Keratinocyte (primary cell): ENCODE data around the gene PRSS8. TPM values are rescaled to one million over a fixed set of nuclear protein-coding genes. Genes with fewer than 3 reads are reported as not detected.

Source experiments
- DNase-seq: peaks from one replicate; pipeline ENCODE4 v3.0.0-alpha.2; 2011; ENCODE audit warnings: low read depth, missing footprints, low spot score
- FAIRE-seq: peaks from 2 replicates; lab custom pipeline; 2011; peaks lifted over from hg19 to GRCh38; lab: Jason Lieb, UNC
- H2AFZ ChIP-seq: 2 replicates; pipeline ENCODE4 v1.6.0; 2012; ENCODE audit warnings: low read length, control low read depth, inconsistent platforms; ENCODE audit not compliant: control insufficient read depth
- H3K27ac ChIP-seq: 2 replicates; pipeline ENCODE4 v1.5.1; 2011; ENCODE audit warnings: low read length; ENCODE audit not compliant: control insufficient read depth, insufficient read depth
- H3K27me3 ChIP-seq: 3 replicates; pipeline ENCODE4 v1.6.0; 2011; ENCODE audit warnings: low read length; ENCODE audit not compliant: control insufficient read depth, insufficient read depth; ENCODE audit errors: extremely low read depth
- H3K36me3 ChIP-seq, 2 experiments: 2 replicates in 1 of 2; 3 replicates in 1 of 2; pipeline ENCODE4 v1.5.1; 2011; ENCODE audit warnings: low read length in 2 of 2, mild to moderate bottlenecking in 1 of 2; ENCODE audit not compliant: control insufficient read depth in 2 of 2, insufficient read depth in 2 of 2; ENCODE audit errors: extremely low read depth in 1 of 2
- H3K4me1 ChIP-seq: 3 replicates; pipeline ENCODE4 v1.5.1; 2011; ENCODE audit warnings: low read length; ENCODE audit not compliant: control insufficient read depth, insufficient read depth; ENCODE audit errors: extremely low read depth
- H3K4me2 ChIP-seq: 3 replicates; pipeline ENCODE4 v1.6.0; 2011; ENCODE audit warnings: low read depth, low read length; ENCODE audit not compliant: control insufficient read depth, insufficient read depth; ENCODE audit errors: extremely low read depth
- H3K4me3 ChIP-seq, 3 experiments: fragments of 200-600 bp in 1 of 3; sonication (generic) in 1 of 3; 2 replicates in 2 of 3; 3 replicates in 1 of 3; pipeline ENCODE4 v1.5.1; 2011 to 2016; ENCODE audit warnings: low read length in 3 of 3, mild to moderate bottlenecking in 3 of 3, control low read depth in 2 of 3, inconsistent platforms in 1 of 3, low read depth in 1 of 3, mixed read lengths in 1 of 3, mixed run types in 1 of 3, moderate library complexity in 1 of 3; ENCODE audit not compliant: control insufficient read depth in 2 of 3, insufficient read depth in 2 of 3; ENCODE audit errors: extremely low read depth in 1 of 3
- H3K79me2 ChIP-seq: 2 replicates; pipeline ENCODE4 v1.6.0; 2012; ENCODE audit warnings: low read length; ENCODE audit not compliant: control insufficient read depth, insufficient read depth
- H3K9ac ChIP-seq: 3 replicates; pipeline ENCODE4 v1.6.0; 2011; ENCODE audit warnings: low read length; ENCODE audit not compliant: control insufficient read depth, insufficient read depth; ENCODE audit errors: extremely low read depth
- H3K9me1 ChIP-seq: 3 replicates; pipeline ENCODE4 v1.6.0; 2011; ENCODE audit warnings: low read length; ENCODE audit not compliant: control insufficient read depth, insufficient read depth; ENCODE audit errors: extremely low read depth
- H3K9me3 ChIP-seq: 2 replicates; pipeline ENCODE4 v1.5.1; 2012; ENCODE audit warnings: low read depth, low read length; ENCODE audit not compliant: control insufficient read depth
- H4K20me1 ChIP-seq: 3 replicates; pipeline ENCODE4 v1.6.0; 2011; ENCODE audit warnings: low read length; ENCODE audit not compliant: control insufficient read depth, insufficient read depth; ENCODE audit errors: extremely low read depth
- EZH2 ChIP-seq: IDR thresholded peaks from one replicate; pipeline ENCODE4 v1.6.1; 2012; ENCODE audit warnings: inconsistent platforms, mild to moderate bottlenecking, low read length, moderate library complexity
- dilution Hi-C: fragments of 300-500 bp; cut with MboI; formaldehyde crosslinking; loops from one replicate; pipeline ENCODE4 v1.7.0; 2020; ENCODE audit warnings: low sequenced_read_pairs; ENCODE audit not compliant: extremely low pct_ligation_motif_present
- polyA plus RNA-seq, 5 experiments: library from polyadenylated mRNA; depleted of rRNA in 3 of 5; stranded (reverse) in 3 of 5; stranded (forward) in 1 of 5; unstranded in 1 of 5; fragments of >200 nt; gene quantifications; 1 replicate in 1 of 5; 2 replicates in 3 of 5; 3 replicates in 1 of 5; pipeline versions ENCODE4 v1.2.1 to v1.2.3, GENCODE V29; 2011 to 2012; ENCODE audit warnings: missing spikeins in 2 of 5, low read depth in 1 of 5, low replicate concordance in 1 of 5
- TF ChIP-seq, protein P1 (sequence below), 3 experiments: IDR thresholded peaks in 1 of 3; conservative IDR thresholded peaks in 1 of 3; optimal IDR thresholded peaks in 1 of 3; 2 replicates in 2 of 3; 3 replicates in 1 of 3; pipeline versions ENCODE3 to v1.5.1; 2011; ENCODE audit warnings: low read length in 3 of 3, mild to moderate bottlenecking in 3 of 3, moderate library complexity in 2 of 3, control low read depth in 1 of 3, inconsistent platforms in 1 of 3; ENCODE audit not compliant: insufficient read depth in 2 of 3; ENCODE audit errors: extremely low read depth in 1 of 3

PRSS8 gene
- polyA plus RNA-seq, 1 donor (not counting 4 experiments of a cell fraction or from before 2014, with no cell fraction given): 31.2 TPM

DNA sequence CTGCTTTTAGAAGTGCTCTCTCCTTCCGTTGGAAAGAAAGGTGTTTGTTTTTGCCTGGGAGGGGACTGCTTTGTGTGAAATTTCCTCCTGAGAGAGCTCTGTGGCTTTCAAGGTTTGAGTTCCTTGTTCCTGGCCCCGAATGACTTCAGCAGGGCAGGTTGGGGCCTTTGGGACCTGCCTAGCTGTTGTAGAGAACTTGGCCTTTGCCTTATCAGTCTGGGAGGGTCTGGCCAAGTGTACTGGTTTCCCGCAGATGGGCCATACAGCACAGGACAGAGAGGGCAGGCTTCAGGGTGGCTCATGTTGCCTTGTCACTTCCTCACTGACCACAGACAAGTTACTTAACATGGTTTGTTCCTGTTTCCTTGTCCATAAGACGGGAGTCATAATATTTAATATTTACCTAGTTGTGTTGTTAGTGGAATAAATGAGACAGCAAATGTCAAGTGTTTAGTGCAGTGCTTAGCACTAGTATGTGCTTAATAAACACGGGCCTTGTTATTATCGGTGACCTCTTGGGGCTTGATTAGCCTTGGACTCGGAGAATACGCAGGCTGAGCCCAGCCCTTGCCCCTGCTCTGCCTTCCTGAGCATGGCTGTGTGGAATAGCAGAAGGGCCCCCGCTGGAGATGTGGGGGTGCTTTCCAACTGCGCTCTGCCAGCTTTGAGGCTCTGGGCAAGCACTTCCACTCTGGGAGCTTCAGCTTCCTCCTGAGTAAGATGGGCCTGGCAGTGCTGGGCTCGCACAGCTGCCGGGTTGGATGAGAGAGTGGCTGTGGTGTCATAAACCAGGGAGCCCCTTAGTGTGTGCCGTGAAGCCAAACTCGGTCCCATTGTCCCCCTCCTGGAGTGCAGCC, 6.6 kb downstream of the PRSS8 start:
- DNase-seq: no peak
- dilution Hi-C loops: no loop called here

DNA sequence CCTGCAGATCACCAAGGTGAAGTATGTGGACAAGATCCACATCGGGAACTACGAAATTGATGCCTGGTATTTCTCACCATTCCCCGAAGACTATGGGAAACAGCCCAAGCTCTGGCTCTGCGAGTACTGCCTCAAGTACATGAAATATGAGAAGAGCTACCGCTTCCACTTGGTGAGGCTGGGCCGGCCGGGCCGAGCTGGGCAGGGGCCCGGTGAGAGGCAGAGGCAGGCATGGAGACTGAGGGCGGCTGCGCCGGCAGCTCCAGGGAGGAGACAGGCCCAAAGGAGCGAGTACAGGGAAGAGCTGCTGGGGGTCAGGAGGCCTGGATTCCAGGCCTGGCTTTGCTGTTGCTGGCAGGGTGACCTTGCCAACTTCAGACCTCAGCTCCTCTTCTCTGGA, 8.3 kb downstream of the PRSS8 start:
- TF ChIP-seq EZH2: no peak
- TF ChIP-seq, protein P1, sequence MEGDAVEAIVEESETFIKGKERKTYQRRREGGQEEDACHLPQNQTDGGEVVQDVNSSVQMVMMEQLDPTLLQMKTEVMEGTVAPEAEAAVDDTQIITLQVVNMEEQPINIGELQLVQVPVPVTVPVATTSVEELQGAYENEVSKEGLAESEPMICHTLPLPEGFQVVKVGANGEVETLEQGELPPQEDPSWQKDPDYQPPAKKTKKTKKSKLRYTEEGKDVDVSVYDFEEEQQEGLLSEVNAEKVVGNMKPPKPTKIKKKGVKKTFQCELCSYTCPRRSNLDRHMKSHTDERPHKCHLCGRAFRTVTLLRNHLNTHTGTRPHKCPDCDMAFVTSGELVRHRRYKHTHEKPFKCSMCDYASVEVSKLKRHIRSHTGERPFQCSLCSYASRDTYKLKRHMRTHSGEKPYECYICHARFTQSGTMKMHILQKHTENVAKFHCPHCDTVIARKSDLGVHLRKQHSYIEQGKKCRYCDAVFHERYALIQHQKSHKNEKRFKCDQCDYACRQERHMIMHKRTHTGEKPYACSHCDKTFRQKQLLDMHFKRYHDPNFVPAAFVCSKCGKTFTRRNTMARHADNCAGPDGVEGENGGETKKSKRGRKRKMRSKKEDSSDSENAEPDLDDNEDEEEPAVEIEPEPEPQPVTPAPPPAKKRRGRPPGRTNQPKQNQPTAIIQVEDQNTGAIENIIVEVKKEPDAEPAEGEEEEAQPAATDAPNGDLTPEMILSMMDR (optimal IDR thresholded peaks at IDR 0.05 in 1 of 3, IDR thresholded peaks at IDR 0.05 in 1 of 3, conservative IDR thresholded peaks at IDR 0.05 in 1 of 3; ENCODE audit: extremely low read depth in 1 of 3, insufficient read depth in 2 of 3, low read length in 3 of 3): no peak
- Histone ChIP-seq H2AFZ (no peak overlapping the region), H3K27me3 (no peaks in the 10 kb centered on the region), H3K9me3 (no peaks in the 10 kb centered on the region), H3K9ac (no peak overlapping the region), H4K20me1 (no peaks in the 10 kb centered on the region), H3K4me1 (peaks cover 21% of the 10 kb centered on the region), H3K4me3 (no peak overlapping the region), H3K9me1 (no peaks in the 10 kb centered on the region), H3K4me2 (no peak overlapping the region), H3K36me3 (peaks cover 5 to 28% of the 10 kb centered on the region in 2 experiments), H3K27ac (no peak overlapping the region), H3K79me2 (no peaks in the 10 kb centered on the region)
- FAIRE-seq (no peak), DNase-seq (no peak)
- dilution Hi-C loops: no loop called here

More for the DNA sequence above, 6.6 kb downstream of the PRSS8 start:
- H4K20me1 ChIP-seq: peaks cover 2% of the 10 kb centered on the region
- H3K4me1 ChIP-seq: peaks cover 35% of the 10 kb centered on the region
- no peaks in the 10 kb centered on the region for H3K27me3 ChIP-seq
- TF ChIP-seq, protein P1 (optimal IDR thresholded peaks at IDR 0.05 in 1 of 3, IDR thresholded peaks at IDR 0.05 in 1 of 3, conservative IDR thresholded peaks at IDR 0.05 in 1 of 3; ENCODE audit: extremely low read depth in 1 of 3, insufficient read depth in 2 of 3, low read length in 3 of 3): no peak
- TF ChIP-seq EZH2: no peak
- peaks cover 5% of the 10 kb centered on the region for H3K9me1 ChIP-seq
- no peak overlapping the region for H3K4me3 ChIP-seq
- H3K27ac ChIP-seq: peak overlapping the region; percentile 4
- FAIRE-seq: no peak
- H3K9me3 ChIP-seq: no peaks in the 10 kb centered on the region
- H3K36me3 ChIP-seq: peaks cover 12 to 35% of the 10 kb centered on the region in 2 experiments
- peaks cover 15% of the 10 kb centered on the region for H3K79me2 ChIP-seq
- no peak overlapping the region for H3K4me2 ChIP-seq
- H3K9ac ChIP-seq: no peak overlapping the region
- no peak overlapping the region for H2AFZ ChIP-seq
